BJ (cell line): ENCODE results near the gene MLPH. TPM values are rescaled to one million over a fixed set of nuclear protein-coding genes. Genes with fewer than 3 reads are reported as not detected.

Experiments
- CTCF ChIA-PET: fragments of 350-600 bp; formaldehyde crosslinking; extraction: SDS; loops from one replicate; lab custom pipeline; 2021; ENCODE audit warnings: antibody characterized with exemption, inconsistent platforms; lab: Yijun Ruan, JAX
- POLR2A ChIA-PET: fragments of 300-600 bp; sonication (Branson Sonifier 250); formaldehyde crosslinking; extraction: SDS; loops from one replicate; lab custom pipeline; 2021; ENCODE audit warnings: antibody characterized with exemption; lab: Charles Lee
- DNase-seq: peaks from one replicate; pipeline ENCODE4 v3.0.0-alpha.2; 2011; ENCODE audit warnings: low read depth
- H3K27me3 ChIP-seq: 2 replicates; pipeline ENCODE4 v1.6.0; 2011; ENCODE audit warnings: low read length; ENCODE audit not compliant: control insufficient read depth, insufficient read depth
- H3K36me3 ChIP-seq: 2 replicates; pipeline ENCODE4 v1.5.1; 2011; ENCODE audit warnings: low read length; ENCODE audit not compliant: control insufficient read depth, insufficient read depth
- H3K4me3 ChIP-seq: 2 replicates; pipeline ENCODE4 v1.5.1; 2011; ENCODE audit warnings: low read depth, mild to moderate bottlenecking, control low read depth, low read length
- CTCF ChIP-seq: IDR thresholded peaks from 2 replicates; pipeline ENCODE4 v1.5.1; 2011; ENCODE audit warnings: low read depth, mild to moderate bottlenecking, control low read depth, inconsistent platforms, low read length, moderate library complexity; ENCODE audit not compliant: insufficient read depth
- polyA plus RNA-seq: library from polyadenylated mRNA; depleted of rRNA; stranded (reverse); fragments of >200 nt; gene quantifications from 2 replicates; pipeline ENCODE4 v1.2.3, GENCODE V29; 2011

MLPH gene
- polyA plus RNA-seq, 1 experiment, result 18.5 TPM

GRCh38 chr2:237490009-237490711, 3.1 kb downstream of the MLPH start:
- POLR2A ChIA-PET, result interaction anchor here (0.7 to 0.8 kb wide), 2 partner anchors 138 to 384 kb away, joined by 3 to 6 read pairs; no protein-coding TSS in a partner anchor

GRCh38 chr2:237490795-237491194, 3.7 kb downstream of the MLPH start:
- Histone ChIP-seq H3K36me3 (peaks cover 8% of the 10 kb centered on the region), H3K27me3 (no peaks in the 10 kb centered on the region), H3K4me3 (no peak overlapping the region)
- ChIA-PET CTCF (interaction anchor here (1.5 to 2.4 kb wide), 3 partner anchors 22 to 81 kb away, joined by 4 to 6 read pairs (median 5); no protein-coding TSS in a partner anchor), POLR2A (interaction anchor here (0.7 kb wide), 1 partner anchor 139 kb away, joined by 6 read pairs; no protein-coding TSS in a partner anchor)
- TF ChIP-seq CTCF, result no peak
- no peak for DNase-seq

More at GRCh38 chr2:237490009-237490711, 3.1 kb downstream of the MLPH start:
- no peak for TF ChIP-seq CTCF
- Histone ChIP-seq H3K36me3 (peaks cover 8% of the 10 kb centered on the region), H3K4me3 (no peak overlapping the region), H3K27me3 (no peaks in the 10 kb centered on the region)
- CTCF ChIA-PET, result interaction anchor here (1.5 to 2.4 kb wide), 5 partner anchors 9 to 68 kb away, joined by 4 to 8 read pairs (median 6); no protein-coding TSS in a partner anchor
- DNase-seq, result no peak

GRCh38 chr2:237491515-237492118, 4.6 kb downstream of the MLPH start:
- no peak for DNase-seq
- no peak for TF ChIP-seq CTCF
- H3K36me3 ChIP-seq, result peaks cover 8% of the 10 kb centered on the region
- CTCF ChIA-PET, result interaction anchor here (1.5 to 2.4 kb wide), 3 partner anchors 21 to 81 kb away, joined by 4 to 6 read pairs (median 5); no protein-coding TSS in a partner anchor
- H3K27me3 ChIP-seq, result no peaks in the 10 kb centered on the region
- no peak overlapping the region for H3K4me3 ChIP-seq
- POLR2A ChIA-PET, result no interaction called here

GRCh38 chr2:237492137-237492890, 5.3 kb downstream of the MLPH start:
- ChIA-PET CTCF (interaction anchor here (1.5 to 2.4 kb wide), 2 partner anchors 70 to 80 kb away, joined by 5 to 6 read pairs; no protein-coding TSS in a partner anchor), POLR2A (no interaction called here)
- no peak for TF ChIP-seq CTCF
- no peaks in the 10 kb centered on the region for H3K27me3 ChIP-seq
- peaks cover 9% of the 10 kb centered on the region for H3K36me3 ChIP-seq
- no peak overlapping the region for H3K4me3 ChIP-seq
- no peak for DNase-seq
